ENCODE results near the gene IFITM2.

Gene IFITM2

GRCh38 chr11:278001-278951 lies 29.3 kb upstream of the IFITM2 start, which contains the start of gene NLRP6:
TSS of gene NLRP6 (plus strand) at chr11:278407. CDS start at chr11:278570, 163 bp downstream.
- peak within 1 kb of the TSS; percentile 88 for H3K4me3 Mint-ChIP-seq
- peak; percentile 35 for DNase-seq
- peaks cover 84% of the 10 kb centered on the region for H3K27me3 Mint-ChIP-seq
- peaks cover 57% of the 10 kb centered on the region for H3K36me3 Mint-ChIP-seq
- H3K4me1 Mint-ChIP-seq, result peaks cover 52% of the 10 kb centered on the region
- H3K27ac Mint-ChIP-seq, result peak within 1 kb of the TSS; percentile 96
- peaks cover 10% of the 10 kb centered on the region for H3K9me3 Mint-ChIP-seq
- CTCF ChIA-PET, result interaction anchor here (0.8 to 6.6 kb wide), 3 partner anchors 11 to 29 kb away, joined by 3 to 49 read pairs (median 4); partner anchors contain the start of gene IFITM2

- Mint-ChIP-seq H3K36me3 (peaks cover 62% of the 10 kb centered on the region), H3K27me3 (peaks cover 80% of the 10 kb centered on the region), H3K27ac (peak overlapping the region; percentile 96), H3K4me1 (peaks cover 59% of the 10 kb centered on the region), H3K4me3 (peak overlapping the region; percentile 88), H3K9me3 (peaks cover 10% of the 10 kb centered on the region)
- peak; percentile 48 for DNase-seq
- CTCF ChIA-PET, result interaction anchor here (1.0 to 6.6 kb wide), 3 partner anchors 12 to 28 kb away, joined by 4 to 49 read pairs (median 7); no protein-coding TSS in a partner anchor
These were observed 28.3 kb upstream of the IFITM2 start for GRCh38 chr11:279040-279965.

- H3K4me3 Mint-ChIP-seq, result peak overlapping the region; percentile 85
- peaks cover 10% of the 10 kb centered on the region for H3K9me3 Mint-ChIP-seq
- H3K36me3 Mint-ChIP-seq, result peaks cover 63% of the 10 kb centered on the region
- H3K27me3 Mint-ChIP-seq, result peaks cover 82% of the 10 kb centered on the region
- DNase-seq, result peak; percentile 72
- CTCF ChIA-PET, result interaction anchor here (2.1 to 6.6 kb wide), 3 partner anchors 12 to 29 kb away, joined by 7 to 49 read pairs (median 16); no protein-coding TSS in a partner anchor
- peaks cover 63% of the 10 kb centered on the region for H3K4me1 Mint-ChIP-seq
- H3K27ac Mint-ChIP-seq, result peak overlapping the region; percentile 91
These were observed 27.5 kb upstream of the IFITM2 start for GRCh38 chr11:279966-280705.

GRCh38 chr11:280706-281485 lies 26.7 kb upstream of the IFITM2 start:
- Mint-ChIP-seq H3K4me1 (peaks cover 68% of the 10 kb centered on the region), H3K27me3 (peaks cover 82% of the 10 kb centered on the region), H3K27ac (peak overlapping the region; percentile 86), H3K4me3 (peak overlapping the region; percentile 85), H3K36me3 (peaks cover 66% of the 10 kb centered on the region), H3K9me3 (peaks cover 10% of the 10 kb centered on the region)
- DNase-seq, result peak; percentile 69
- CTCF ChIA-PET, result interaction anchor here (1.2 to 6.6 kb wide), 4 partner anchors 13 to 32 kb away, joined by 5 to 49 read pairs (median 12); no protein-coding TSS in a partner anchor

GRCh38 chr11:281486-282161 lies 26.0 kb upstream of the IFITM2 start:
- peaks cover 74% of the 10 kb centered on the region for H3K4me1 Mint-ChIP-seq
- CTCF ChIA-PET, result interaction anchor here (1.2 to 6.6 kb wide), 4 partner anchors 14 to 33 kb away, joined by 5 to 49 read pairs (median 12); no protein-coding TSS in a partner anchor
- peak overlapping the region; percentile 86 for H3K27ac Mint-ChIP-seq
- H3K27me3 Mint-ChIP-seq, result peaks cover 79% of the 10 kb centered on the region
- peaks cover 6% of the 10 kb centered on the region for H3K9me3 Mint-ChIP-seq
- DNase-seq, result no peak
- peak overlapping the region; percentile 85 for H3K4me3 Mint-ChIP-seq
- H3K36me3 Mint-ChIP-seq, result peaks cover 61% of the 10 kb centered on the region

- H3K4me3 Mint-ChIP-seq, result peak overlapping the region; percentile 85
- peaks cover 55% of the 10 kb centered on the region for H3K36me3 Mint-ChIP-seq
- H3K4me1 Mint-ChIP-seq, result peaks cover 75% of the 10 kb centered on the region
- H3K27me3 Mint-ChIP-seq, result peaks cover 78% of the 10 kb centered on the region
- CTCF ChIA-PET, result interaction anchor here (1.2 to 6.6 kb wide), 3 partner anchors 14 to 34 kb away, joined by 5 to 49 read pairs (median 16); no protein-coding TSS in a partner anchor
- peak overlapping the region; percentile 86 for H3K27ac Mint-ChIP-seq
- peaks cover 2% of the 10 kb centered on the region for H3K9me3 Mint-ChIP-seq
- DNase-seq, result peak; percentile 20
These were observed 25.4 kb upstream of the IFITM2 start for GRCh38 chr11:282171-282570.

GRCh38 chr11:282630-283360 lies 24.8 kb upstream of the IFITM2 start:
- CTCF ChIA-PET, result interaction anchor here (3.4 to 6.6 kb wide), 2 partner anchors 15 to 32 kb away, joined by 16 to 49 read pairs; no protein-coding TSS in a partner anchor
- peaks cover 52% of the 10 kb centered on the region for H3K36me3 Mint-ChIP-seq
- peak; percentile 22 for DNase-seq
- H3K27ac Mint-ChIP-seq, result peak overlapping the region; percentile 86
- peaks cover 71% of the 10 kb centered on the region for H3K4me1 Mint-ChIP-seq
- H3K27me3 Mint-ChIP-seq, result peaks cover 81% of the 10 kb centered on the region
- peak overlapping the region; percentile 85 for H3K4me3 Mint-ChIP-seq
- no peaks in the 10 kb centered on the region for H3K9me3 Mint-ChIP-seq

GRCh38 chr11:283405-284104 lies 24.1 kb upstream of the IFITM2 start:
- CTCF ChIA-PET, result interaction anchor here (2.1 to 6.6 kb wide), 3 partner anchors 16 to 33 kb away, joined by 6 to 49 read pairs (median 16); no protein-coding TSS in a partner anchor
- Mint-ChIP-seq H3K27ac (peak overlapping the region; percentile 86), H3K36me3 (peaks cover 54% of the 10 kb centered on the region), H3K4me3 (peak overlapping the region; percentile 85), H3K27me3 (peaks cover 80% of the 10 kb centered on the region), H3K9me3 (no peaks in the 10 kb centered on the region), H3K4me1 (peaks cover 66% of the 10 kb centered on the region)
- DNase-seq, result peak; percentile 20

GRCh38 chr11:284105-285020 lies 23.3 kb upstream of the IFITM2 start:
- H3K4me3 Mint-ChIP-seq, result no peak overlapping the region
- peak overlapping the region; percentile 86 for H3K27ac Mint-ChIP-seq
- peaks cover 74% of the 10 kb centered on the region for H3K27me3 Mint-ChIP-seq
- peaks cover 63% of the 10 kb centered on the region for H3K4me1 Mint-ChIP-seq
- peaks cover 52% of the 10 kb centered on the region for H3K36me3 Mint-ChIP-seq
- CTCF ChIA-PET, result interaction anchor here (2.1 kb wide), 1 partner anchor 34 kb away, joined by 6 read pairs; no protein-coding TSS in a partner anchor
- no peaks in the 10 kb centered on the region for H3K9me3 Mint-ChIP-seq
- peak; percentile 19 for DNase-seq

Measured in activated naive CD4-positive, alpha-beta T cell treated with anti-CD3 and anti-CD28 coated beads, Interleukin-2, amount 10 ng/mL, durations not matched to agents 7 days and 5 days (primary cell).